ENCODE data around the gene CPNE4.

DNA sequence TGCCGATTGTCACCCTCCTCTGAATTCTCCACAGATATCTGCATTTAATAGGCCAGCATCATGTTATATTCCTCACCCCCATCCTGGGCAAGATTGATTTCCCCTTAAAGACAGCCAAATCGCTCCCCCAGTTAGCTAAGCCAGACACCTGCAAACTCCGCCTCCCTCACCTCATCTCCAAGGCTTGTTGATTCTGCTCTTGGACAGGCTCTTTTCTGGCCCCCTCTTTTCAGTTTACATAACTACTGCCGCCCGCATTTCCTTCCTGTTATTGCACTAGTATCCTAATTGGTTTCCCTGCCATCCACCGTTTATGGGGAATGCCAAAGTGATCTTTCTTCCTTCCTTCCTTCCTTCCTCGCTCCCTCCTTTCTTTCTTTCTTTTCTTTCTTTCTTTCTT, 317.3 kb downstream of the CPNE4 start:
- TF ChIP-seq POLR2AphosphoS5 (IDR thresholded peaks at IDR 0.05; ENCODE audit: borderline replicate concordance, low read depth, low read length) (no peak), EZH2 (IDR thresholded peaks at IDR 0.05) (no peak)

All from SK-N-MC (cell line).